Breast epithelium (tissue), 3 donors: ENCODE data around the gene BCAS3.

Experiments
- POLR2A ChIP-seq: fragments of 450-650 bp; IDR thresholded peaks from one replicate; pipeline ENCODE4 v1.6.1; 2016; ENCODE audit warnings: antibody characterized with exemption, mild to moderate bottlenecking, moderate library complexity
- POLR2AphosphoS5 ChIP-seq, 3 donors: sonication (generic); formaldehyde crosslinking; IDR thresholded peaks; one replicate each; pipeline ENCODE4 v1.6.1; 2017; ENCODE audit warnings: antibody characterized with exemption in 3 of 3
- TF ChIP-seq, protein P1 (sequence below), 3 donors: fragments of 450-650 bp; IDR thresholded peaks; one replicate each; pipeline ENCODE4 v1.5.1; 2016 to 2017; ENCODE audit warnings: antibody characterized with exemption in 3 of 3, mild to moderate bottlenecking in 3 of 3, moderate library complexity in 3 of 3

DNA sequence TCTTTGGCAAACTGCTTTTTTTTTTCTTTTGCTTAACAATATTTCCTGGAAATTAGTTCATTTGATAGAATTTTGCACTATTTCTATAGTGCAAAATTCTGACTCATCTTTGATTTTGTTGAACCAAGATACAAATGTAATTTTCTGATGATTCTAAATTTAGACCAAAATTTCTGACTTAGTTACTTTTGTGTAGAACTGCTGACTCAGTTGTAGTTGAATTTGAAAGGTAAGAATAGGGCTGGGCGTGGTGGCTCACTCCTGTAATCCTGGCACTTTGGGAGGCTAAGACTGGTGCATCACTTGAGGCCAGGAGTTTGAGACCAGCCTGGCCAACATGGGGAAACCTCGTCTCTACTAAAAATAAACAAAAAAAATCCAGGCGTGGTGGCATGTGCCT, 223.0 kb downstream of the BCAS3 start:
- TF ChIP-seq POLR2A (no peak), POLR2AphosphoS5 (IDR thresholded peaks at IDR 0.05) (no peak)
- TF ChIP-seq, protein P1, sequence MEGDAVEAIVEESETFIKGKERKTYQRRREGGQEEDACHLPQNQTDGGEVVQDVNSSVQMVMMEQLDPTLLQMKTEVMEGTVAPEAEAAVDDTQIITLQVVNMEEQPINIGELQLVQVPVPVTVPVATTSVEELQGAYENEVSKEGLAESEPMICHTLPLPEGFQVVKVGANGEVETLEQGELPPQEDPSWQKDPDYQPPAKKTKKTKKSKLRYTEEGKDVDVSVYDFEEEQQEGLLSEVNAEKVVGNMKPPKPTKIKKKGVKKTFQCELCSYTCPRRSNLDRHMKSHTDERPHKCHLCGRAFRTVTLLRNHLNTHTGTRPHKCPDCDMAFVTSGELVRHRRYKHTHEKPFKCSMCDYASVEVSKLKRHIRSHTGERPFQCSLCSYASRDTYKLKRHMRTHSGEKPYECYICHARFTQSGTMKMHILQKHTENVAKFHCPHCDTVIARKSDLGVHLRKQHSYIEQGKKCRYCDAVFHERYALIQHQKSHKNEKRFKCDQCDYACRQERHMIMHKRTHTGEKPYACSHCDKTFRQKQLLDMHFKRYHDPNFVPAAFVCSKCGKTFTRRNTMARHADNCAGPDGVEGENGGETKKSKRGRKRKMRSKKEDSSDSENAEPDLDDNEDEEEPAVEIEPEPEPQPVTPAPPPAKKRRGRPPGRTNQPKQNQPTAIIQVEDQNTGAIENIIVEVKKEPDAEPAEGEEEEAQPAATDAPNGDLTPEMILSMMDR (IDR thresholded peaks at IDR 0.05), result no peak
